Breast epithelium (tissue), 3 donors: ENCODE data around the gene CXXC5.

ENCODE experiments used
- POLR2A ChIP-seq: fragments of 450-650 bp; IDR thresholded peaks from one replicate; pipeline ENCODE4 v1.6.1; 2016; ENCODE audit warnings: antibody characterized with exemption, mild to moderate bottlenecking, moderate library complexity
- POLR2AphosphoS5 ChIP-seq, 3 donors: sonication (generic); formaldehyde crosslinking; IDR thresholded peaks; one replicate each; pipeline ENCODE4 v1.6.1; 2017; ENCODE audit warnings: antibody characterized with exemption in 3 of 3
- TF ChIP-seq, protein P1 (sequence below), 3 donors: fragments of 450-650 bp; IDR thresholded peaks; one replicate each; pipeline ENCODE4 v1.5.1; 2016 to 2017; ENCODE audit warnings: antibody characterized with exemption in 3 of 3, mild to moderate bottlenecking in 3 of 3, moderate library complexity in 3 of 3

DNA sequence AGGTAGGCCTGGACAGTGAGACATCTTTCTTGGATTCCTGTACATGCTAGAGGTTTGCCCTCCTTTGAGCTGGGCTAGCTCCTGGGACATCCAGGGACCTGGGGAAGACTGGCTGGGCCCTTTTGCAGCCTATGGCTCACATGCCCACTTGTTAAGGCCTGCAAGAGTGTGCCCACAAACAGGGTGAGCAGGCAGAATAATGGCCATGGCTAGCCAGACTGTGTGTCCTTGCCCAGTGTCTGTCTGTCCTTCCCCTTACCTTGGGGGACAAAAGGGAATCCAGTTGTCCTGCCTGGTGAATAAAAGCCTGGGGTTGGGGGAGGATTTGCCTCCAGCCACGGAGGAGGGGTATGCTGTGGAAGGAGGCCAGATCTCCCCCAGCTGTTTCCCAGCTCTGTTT lies 13.0 kb upstream of the CXXC5 start:
- TF ChIP-seq, protein P1, sequence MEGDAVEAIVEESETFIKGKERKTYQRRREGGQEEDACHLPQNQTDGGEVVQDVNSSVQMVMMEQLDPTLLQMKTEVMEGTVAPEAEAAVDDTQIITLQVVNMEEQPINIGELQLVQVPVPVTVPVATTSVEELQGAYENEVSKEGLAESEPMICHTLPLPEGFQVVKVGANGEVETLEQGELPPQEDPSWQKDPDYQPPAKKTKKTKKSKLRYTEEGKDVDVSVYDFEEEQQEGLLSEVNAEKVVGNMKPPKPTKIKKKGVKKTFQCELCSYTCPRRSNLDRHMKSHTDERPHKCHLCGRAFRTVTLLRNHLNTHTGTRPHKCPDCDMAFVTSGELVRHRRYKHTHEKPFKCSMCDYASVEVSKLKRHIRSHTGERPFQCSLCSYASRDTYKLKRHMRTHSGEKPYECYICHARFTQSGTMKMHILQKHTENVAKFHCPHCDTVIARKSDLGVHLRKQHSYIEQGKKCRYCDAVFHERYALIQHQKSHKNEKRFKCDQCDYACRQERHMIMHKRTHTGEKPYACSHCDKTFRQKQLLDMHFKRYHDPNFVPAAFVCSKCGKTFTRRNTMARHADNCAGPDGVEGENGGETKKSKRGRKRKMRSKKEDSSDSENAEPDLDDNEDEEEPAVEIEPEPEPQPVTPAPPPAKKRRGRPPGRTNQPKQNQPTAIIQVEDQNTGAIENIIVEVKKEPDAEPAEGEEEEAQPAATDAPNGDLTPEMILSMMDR (IDR thresholded peaks at IDR 0.05): no peak
- no peak for TF ChIP-seq POLR2A
- no peak for TF ChIP-seq POLR2AphosphoS5 (IDR thresholded peaks at IDR 0.05)
